SU-DHL-6 (cell line): ENCODE results near the gene MEIS1.

Experiments used
- CTCF ChIP-seq: fragments of 200-600 bp; sonication (generic); IDR thresholded peaks from one replicate; pipeline ENCODE4 v1.5.1; 2017; ENCODE audit warnings: antibody characterized with exemption, mild to moderate bottlenecking, low read length, moderate library complexity; ENCODE audit not compliant: insufficient read depth, poor library complexity, severe bottlenecking
- EZH2phosphoT487 ChIP-seq: fragments of 200-600 bp; sonication (generic), shearing (Covaris generic); conservative IDR thresholded peaks from 2 replicates; pipeline ENCODE4 v1.6.1; 2018; ENCODE audit warnings: mild to moderate bottlenecking, antibody characterized with exemption, low read length, moderate library complexity, mixed read lengths

- no peak for TF ChIP-seq CTCF
- no peak for TF ChIP-seq EZH2phosphoT487
Observed at GRCh38 chr2:66508484-66509071, 73.7 kb downstream of the MEIS1 start.
